ENCODE results near the gene ACO2.
A peak's percentile ranks its signal among the peaks of the same experiment; 100 is the strongest.

ACO2 gene

GRCh38 chr22:41491374-41492100 lies 22.6 kb downstream of the ACO2 start:
- no peak for DNase-seq

GRCh38 chr22:41498303-41498835 lies 29.5 kb downstream of the ACO2 start:
- no peak for DNase-seq

- no peak for DNase-seq
These were observed 30.8 kb downstream of the ACO2 start for GRCh38 chr22:41499624-41500280.

DNA sequence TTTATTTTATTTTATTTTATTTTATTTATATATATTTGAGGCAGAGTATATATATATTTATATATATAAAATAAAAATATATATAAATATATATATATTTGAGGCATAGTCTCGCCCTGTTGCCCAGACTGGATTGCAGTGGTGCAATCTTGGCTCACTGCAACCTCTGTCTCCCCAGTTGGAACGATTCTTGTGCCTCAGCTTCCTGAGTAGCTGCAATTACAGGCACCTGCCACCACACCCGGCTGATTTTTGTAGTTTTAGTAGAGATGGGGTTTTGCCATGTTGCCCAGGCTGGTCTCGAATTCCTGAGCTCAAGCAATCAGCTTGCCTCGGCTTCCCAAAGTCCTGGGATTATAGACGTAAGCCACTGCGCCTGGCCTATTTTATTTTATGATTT lies 31.4 kb downstream of the ACO2 start:
- no peak for DNase-seq

- no peak for DNase-seq
These were observed 32.3 kb downstream of the ACO2 start for GRCh38 chr22:41501209-41501608.

- no peak for DNase-seq
These were observed 35.5 kb downstream of the ACO2 start for GRCh38 chr22:41504397-41504796.

DNA sequence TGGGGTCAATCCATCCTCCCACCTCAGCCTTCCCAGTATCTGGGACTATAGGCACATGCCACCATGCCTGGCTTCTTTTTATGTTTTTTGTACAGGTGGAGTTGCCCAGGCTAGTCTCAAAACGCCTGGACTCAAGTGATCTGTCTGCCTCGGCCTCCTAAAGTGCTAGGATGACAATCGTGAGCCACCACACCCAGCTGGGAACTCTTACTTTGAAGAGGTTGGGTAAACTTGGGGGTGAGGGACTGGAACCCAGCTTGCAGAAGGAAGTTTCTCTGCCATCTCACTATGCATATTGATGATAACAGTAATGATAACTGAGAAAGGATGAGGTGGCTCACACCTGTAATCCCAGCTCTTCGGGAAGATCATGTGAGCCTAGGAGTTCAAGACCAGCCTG lies 35.9 kb downstream of the ACO2 start:
- DNase-seq: no peak

GRCh38 chr22:41505511-41506220 lies 36.7 kb downstream of the ACO2 start:
- no peak for DNase-seq

DNA sequence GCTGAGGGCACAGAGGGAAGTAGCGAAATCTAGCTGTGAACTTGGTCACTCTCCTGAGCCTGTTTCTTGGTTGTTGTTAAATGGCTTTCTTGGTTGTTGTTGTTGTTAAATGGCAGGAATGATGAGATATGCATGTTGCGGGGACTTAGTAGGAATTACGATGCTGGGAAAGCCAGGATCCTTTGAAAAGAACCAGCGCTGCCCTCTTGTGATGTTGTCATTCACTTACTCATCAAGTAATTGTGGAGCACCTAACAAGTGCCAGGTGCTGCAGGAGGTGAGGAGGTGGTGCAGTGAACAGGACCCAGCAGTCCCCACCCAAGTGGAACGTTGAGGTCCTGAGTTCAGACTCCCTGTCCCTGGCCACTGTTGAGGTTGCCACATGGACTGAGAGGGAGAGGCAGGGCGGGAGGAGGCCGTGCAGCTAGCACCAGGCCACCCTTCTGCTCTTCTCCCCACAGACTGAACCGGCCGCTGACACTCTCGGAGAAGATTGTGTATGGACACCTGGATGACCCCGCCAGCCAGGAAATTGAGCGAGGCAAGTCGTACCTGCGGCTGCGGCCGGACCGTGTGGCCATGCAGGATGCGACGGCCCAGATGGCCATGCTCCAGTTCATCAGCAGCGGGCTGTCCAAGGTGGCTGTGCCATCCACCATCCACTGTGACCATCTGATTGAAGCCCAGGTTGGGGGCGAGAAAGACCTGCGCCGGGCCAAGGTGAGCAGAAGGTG lies 38.6 kb downstream of the ACO2 start:
- DNase-seq: no peak

DNA sequence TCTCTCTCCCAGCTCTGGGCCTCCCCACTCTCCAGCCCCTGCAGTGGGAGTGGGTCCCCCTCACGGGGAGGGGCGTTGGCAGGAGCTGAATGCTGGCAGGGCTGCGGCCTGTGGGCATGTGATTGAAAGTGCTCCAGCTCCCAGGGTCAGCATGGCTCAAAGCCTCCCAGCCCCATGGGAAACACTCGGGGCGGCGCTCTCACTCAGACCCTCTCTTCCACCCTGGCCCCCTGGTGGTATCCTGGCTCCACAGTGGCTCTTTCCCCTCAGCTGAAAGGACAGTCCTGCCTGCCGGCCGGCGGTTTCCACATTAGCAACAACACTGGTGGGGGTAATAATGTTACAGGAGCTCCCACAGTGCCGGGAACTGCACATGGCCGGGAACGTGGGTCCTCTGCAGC lies 39.9 kb downstream of the ACO2 start:
- no peak for DNase-seq

DNA sequence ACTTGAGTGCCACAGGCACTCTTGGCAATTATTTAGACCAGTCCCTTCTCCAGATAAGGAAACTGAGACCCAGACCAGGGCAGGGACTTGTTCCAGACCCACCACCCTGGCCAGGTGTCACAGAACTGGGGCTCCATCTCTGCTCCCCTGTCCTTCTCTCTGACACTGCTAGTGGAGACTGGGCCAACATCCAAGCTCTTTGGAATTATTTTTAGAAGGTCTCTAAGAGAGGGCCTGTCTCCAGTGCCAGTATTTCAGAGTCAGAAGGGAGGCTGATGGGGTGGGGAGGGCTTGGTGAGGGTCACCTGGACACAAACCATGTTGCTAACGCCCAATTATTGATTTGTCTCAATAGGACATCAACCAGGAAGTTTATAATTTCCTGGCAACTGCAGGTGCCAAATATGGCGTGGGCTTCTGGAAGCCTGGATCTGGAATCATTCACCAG lies 42.6 kb downstream of the ACO2 start:
- no peak for DNase-seq

GRCh38 chr22:41512421-41513194 lies 43.7 kb downstream of the ACO2 start:
- DNase-seq: no peak

DNA sequence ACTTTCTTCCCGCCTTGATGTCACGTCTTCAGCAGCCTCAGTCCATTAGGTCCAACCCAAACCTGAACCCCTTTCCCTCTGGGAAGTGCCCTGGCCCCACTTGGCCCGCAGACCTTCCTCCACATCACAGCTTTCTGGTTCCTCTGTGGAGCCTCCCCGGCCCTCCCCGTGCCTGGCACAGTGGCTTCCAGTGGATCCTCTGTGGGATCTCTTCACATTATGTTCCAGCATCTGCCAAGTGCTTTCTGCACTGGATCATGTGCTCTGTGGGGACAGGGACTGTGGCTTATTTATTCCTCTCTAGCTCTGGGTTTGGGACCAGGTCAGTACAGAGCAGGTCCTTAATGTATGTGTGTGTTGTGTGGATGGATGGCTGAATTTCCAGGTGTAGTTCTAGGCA lies 44.5 kb downstream of the ACO2 start:
- no peak for DNase-seq

DNA sequence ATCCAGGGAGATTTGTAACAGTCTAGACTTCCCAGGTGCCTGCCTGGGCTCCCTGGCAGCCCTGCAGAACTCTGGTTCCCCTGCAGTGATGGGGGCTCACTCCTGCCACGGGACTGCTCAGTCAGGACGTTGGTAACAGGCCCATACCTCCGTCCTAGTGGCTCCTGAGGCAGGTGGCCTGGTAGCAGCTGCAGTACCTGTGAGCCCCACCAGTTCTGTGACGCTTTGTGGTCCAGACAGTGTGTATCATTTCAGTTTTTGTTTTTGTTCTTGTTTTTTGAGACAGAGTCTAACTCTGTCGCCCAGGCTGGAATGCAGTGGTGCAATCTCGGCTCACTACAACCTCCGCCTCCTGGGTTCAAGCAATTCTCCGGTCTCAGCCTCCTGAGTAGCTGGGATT lies 47.5 kb downstream of the ACO2 start:
- no peak for DNase-seq

- DNase-seq: peak; percentile 39
These were observed 48.5 kb downstream of the ACO2 start for GRCh38 chr22:41517172-41518047.

DNA sequence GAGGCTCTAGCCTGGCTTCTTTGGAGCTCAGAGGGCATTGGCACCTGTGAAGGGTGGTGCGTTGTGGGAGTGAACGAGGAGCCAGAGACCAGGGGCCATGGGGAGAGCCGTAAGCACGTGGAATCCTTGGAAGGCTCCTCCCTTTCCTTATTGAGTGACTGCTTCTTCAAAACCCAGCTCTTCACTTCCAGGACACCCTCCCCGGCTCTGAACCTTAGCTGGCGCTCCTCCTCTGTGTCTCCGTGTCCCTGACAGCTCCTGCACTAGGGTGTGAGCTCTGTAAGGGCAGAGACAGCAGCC lies 49.1 kb downstream of the ACO2 start:
- no peak for DNase-seq

GRCh38 chr22:41521126-41521525 lies 52.2 kb downstream of the ACO2 start:
- DNase-seq: no peak

DNA sequence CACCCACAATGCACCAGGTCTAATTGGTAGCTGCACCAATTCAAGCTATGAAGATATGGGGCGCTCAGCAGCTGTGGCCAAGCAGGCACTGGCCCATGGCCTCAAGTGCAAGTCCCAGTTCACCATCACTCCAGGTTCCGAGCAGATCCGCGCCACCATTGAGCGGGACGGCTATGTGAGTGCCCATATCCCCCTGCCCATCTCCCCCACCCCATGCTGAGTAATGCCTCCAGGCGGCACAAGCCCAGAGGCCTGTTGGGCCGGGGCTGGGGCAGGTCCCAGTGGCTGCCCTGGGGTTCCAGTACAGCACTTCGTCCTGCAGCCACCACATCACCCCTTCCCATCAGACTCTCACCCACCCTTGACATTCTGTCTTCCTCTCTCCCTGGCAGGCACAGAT lies 53.9 kb downstream of the ACO2 start:
- no peak for DNase-seq

DNA sequence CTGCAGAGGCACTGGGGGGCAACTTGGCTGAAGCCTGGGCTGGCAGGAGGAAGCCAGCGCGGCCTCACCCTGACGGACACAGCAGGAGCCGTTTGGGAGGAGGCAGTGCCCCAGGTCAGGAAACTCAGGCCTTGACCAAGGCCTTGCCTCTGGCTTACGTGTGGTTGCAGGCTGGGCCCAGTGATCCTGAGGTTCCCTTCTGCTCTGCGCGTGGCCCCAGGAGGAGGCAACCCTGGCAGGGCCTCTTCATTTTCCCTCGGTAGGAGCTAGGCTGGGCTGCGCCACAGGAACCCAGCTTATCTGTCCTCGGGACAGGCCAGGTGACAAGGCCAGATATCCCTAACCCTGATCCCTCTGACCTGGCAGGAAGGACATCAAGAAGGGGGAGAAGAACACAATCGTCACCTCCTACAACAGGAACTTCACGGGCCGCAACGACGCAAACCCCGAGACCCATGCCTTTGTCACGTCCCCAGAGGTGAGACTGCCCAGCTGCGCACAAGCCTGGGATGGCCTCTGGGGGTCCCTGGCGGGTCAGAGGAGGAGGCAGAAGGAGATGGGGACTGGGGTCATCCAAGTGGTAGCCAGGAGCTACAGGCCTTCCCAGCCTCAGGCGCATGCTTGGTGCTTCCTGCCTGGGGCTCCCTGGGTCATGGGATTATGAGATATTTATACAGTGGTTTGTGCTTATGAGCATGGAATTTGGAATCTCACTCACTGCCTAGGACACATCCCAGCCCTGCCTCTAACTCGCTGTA lies 54.7 kb downstream of the ACO2 start:
- DNase-seq: no peak

DNA sequence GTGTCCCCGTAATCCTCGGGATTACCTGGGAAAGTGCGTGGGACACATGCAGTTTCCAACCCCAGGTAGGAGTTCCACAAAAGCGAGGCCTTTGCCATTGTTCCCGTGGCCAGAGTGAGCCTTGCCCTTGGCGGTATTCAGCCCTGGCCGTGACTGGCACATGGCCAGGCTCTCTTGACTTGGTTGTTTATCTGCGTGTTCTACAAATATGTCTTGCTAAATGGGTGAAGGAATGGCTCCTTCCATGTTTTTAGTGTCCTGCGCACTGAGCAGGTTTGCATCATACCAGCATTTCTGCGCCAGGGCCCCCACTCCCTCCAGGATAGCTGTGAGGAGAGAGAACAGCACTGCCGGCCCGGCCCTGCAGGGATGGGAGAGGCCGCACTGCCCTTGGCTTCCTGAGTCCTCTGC lies 55.3 kb downstream of the ACO2 start:
- no peak for DNase-seq
